GM06990 (cell line): ENCODE data around the gene CCT3.

ENCODE experiments used
- DNase-seq: peaks from one replicate; pipeline ENCODE4 v3.0.0-alpha.2; 2011; ENCODE audit not compliant: insufficient read length; ENCODE audit errors: extremely low read depth
- H3K27me3 ChIP-seq: replicated peaks from 2 replicates; pipeline ENCODE4 v1.6.0; 2011; ENCODE audit warnings: low read length; ENCODE audit not compliant: control insufficient read depth, insufficient read depth
- H3K36me3 ChIP-seq: 2 replicates; pipeline ENCODE4 v1.5.1; 2011; ENCODE audit warnings: low read length; ENCODE audit not compliant: control insufficient read depth, insufficient read depth
- H3K4me3 ChIP-seq: replicated peaks from 2 replicates; pipeline ENCODE4 v1.5.1; 2011; ENCODE audit warnings: low read depth, mild to moderate bottlenecking, control low read depth, low read length
- TF ChIP-seq, protein P1 (sequence below): IDR thresholded peaks from 2 replicates; pipeline ENCODE4 v1.5.1; 2011; ENCODE audit warnings: low read length, control low read depth, mild to moderate bottlenecking, inconsistent platforms; ENCODE audit not compliant: insufficient read depth, poor library complexity, severe bottlenecking

The CCT3 gene

DNA sequence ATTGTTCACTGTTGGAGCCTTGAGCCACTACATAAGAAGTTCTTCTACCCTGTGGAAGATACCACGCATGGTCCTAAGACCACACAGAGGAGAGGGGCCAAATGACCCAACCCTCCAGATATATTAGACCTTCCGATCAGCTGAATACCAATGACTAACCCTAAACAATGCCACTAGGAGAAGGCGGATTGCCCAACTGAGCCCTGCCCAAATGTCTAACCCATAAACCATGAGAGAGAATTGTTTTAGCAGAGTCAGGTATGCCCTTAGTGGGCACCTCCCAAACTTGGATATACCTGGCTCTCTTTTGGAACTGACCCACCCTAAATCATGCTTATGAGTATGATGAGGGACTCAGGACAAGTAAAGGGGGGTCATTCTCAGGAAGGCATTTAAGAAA is 67.8 kb downstream of the CCT3 start:
- DNase-seq: no peak
- Histone ChIP-seq H3K27me3 (no peaks in the 10 kb centered on the region), H3K36me3 (peaks cover 41% of the 10 kb centered on the region), H3K4me3 (no peak overlapping the region)
- TF ChIP-seq, protein P1, sequence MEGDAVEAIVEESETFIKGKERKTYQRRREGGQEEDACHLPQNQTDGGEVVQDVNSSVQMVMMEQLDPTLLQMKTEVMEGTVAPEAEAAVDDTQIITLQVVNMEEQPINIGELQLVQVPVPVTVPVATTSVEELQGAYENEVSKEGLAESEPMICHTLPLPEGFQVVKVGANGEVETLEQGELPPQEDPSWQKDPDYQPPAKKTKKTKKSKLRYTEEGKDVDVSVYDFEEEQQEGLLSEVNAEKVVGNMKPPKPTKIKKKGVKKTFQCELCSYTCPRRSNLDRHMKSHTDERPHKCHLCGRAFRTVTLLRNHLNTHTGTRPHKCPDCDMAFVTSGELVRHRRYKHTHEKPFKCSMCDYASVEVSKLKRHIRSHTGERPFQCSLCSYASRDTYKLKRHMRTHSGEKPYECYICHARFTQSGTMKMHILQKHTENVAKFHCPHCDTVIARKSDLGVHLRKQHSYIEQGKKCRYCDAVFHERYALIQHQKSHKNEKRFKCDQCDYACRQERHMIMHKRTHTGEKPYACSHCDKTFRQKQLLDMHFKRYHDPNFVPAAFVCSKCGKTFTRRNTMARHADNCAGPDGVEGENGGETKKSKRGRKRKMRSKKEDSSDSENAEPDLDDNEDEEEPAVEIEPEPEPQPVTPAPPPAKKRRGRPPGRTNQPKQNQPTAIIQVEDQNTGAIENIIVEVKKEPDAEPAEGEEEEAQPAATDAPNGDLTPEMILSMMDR: no peak

DNA sequence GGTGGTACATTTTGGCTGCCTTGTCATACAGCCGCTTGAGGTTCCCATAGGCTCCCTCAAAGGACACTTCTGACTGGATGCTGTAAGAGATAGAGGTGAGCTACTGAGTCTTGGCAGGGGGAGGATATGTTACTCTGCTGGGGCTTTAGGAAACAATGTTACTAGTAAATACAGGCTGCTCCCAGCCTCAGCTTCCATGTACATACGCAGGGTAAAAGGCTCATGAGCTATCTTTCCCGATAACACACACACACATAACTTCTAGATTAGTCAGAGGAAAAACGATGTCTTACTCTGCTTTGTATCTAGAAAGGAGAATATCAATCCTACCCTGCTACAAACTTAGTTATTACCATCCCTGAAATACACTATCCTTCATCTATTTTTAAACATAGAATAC is 69.8 kb downstream of the CCT3 start:
- DNase-seq: no peak
- Histone ChIP-seq H3K36me3 (peaks cover 43% of the 10 kb centered on the region), H3K27me3 (no peaks in the 10 kb centered on the region), H3K4me3 (no peak overlapping the region)
- TF ChIP-seq, protein P1: no peak

DNA sequence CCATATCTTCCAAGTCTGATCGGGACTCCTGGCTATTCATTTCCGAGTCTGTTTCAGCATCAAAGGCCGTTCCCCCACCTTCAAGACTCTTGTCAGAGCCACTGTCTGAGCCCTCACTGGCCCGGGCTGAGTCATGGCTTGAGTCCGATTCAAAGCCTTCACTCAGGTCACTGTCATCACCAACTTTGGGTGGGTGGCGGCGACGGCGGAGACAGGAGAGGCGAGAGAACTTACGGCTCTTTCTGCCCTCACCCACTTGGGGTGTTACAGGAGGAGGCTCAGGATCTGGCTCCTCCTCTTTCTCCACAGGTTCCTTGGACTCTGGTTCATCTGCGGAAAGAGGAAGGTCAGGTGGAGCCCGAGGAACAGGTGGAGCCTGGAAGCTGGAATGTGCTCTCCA is 72.0 kb downstream of the CCT3 start:
- peaks cover 45% of the 10 kb centered on the region for H3K36me3 ChIP-seq
- no peak overlapping the region for H3K4me3 ChIP-seq
- TF ChIP-seq, protein P1: no peak
- no peak for DNase-seq
- H3K27me3 ChIP-seq: no peaks in the 10 kb centered on the region

DNA sequence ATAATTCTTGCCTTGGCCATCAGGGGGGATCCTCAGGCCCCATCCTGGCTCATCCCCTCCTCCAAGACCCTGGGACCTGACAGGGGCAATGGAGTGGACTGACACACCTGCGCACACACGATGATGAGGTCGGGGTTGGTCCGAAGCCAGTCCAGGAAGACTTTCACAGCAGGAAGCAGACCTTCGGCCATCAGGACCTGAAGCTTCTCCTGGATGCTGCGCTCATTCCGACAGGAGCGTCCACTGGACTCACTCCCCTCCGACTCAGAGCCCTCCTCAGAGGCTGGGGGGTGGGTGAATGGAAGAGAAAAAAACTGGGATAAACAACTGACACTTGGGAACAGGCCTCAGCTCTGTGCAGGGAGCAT is 74.8 kb downstream of the CCT3 start:
- H3K4me3 ChIP-seq: no peak overlapping the region
- no peak for DNase-seq
- TF ChIP-seq, protein P1: no peak
- H3K27me3 ChIP-seq: no peaks in the 10 kb centered on the region
- peaks cover 61% of the 10 kb centered on the region for H3K36me3 ChIP-seq

DNA sequence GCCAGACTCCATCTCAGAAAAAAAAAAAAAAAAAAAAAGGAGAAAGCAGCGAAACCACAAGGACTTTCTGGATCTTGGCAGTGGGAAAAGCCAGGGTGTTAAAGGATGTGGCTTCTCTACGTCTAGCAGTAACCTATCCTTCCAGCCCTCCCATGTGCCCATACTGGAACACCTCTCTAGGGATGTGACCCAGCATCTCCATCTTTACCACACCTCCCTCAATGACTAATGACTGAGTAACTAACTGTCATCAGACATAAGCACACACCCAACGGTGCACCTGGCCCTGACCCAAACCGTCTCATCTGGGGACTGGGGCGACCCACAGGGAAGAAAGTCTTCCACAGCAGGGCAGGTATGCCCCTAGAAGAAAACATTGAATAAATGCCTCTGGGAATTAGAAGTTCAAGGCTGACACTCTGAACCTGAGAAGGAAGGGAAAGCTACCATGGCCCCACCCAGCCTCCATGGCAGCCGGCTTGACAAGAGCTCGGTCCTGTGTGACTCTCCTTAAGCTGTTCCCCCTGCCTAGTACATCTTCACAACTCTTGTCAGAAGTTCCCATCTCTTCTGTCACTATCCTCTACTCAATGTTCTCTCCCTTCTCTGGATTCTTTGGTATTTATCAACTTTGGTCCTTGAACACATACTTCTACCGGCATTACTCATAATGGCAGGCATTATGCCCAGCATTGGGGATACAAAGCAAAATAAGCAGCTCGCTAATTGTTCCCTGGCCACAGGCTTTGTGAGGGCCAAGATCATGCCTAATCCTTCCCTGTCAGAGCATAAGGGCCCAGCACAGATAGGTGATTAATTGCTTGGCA is 75.4 kb downstream of the CCT3 start:
- Histone ChIP-seq H3K4me3 (no peak overlapping the region), H3K36me3 (peaks cover 62% of the 10 kb centered on the region), H3K27me3 (no peaks in the 10 kb centered on the region)
- no peak for DNase-seq
- TF ChIP-seq, protein P1: no peak
